Measurements from ENCODE around the gene TNC. TPM values are rescaled to one million over a fixed set of nuclear protein-coding genes. Genes with fewer than 3 reads are reported as not detected.

TNC gene
- total RNA-seq, 1 experiment from 2014 or later = 11.4 TPM

GRCh38 chr9:115103746-115104477, 14.0 kb downstream of the TNC start:
- no peaks in the 10 kb centered on the region for H3K9me3 ChIP-seq
- H3K27me3 ChIP-seq (replicated peaks; ENCODE audit: control insufficient read depth, insufficient read depth, low read length) = no peaks in the 10 kb centered on the region
- Mint-ChIP-seq H3K4me1 (ENCODE audit: low read depth, unreplicated experiment) (peaks cover 17% of the 10 kb centered on the region), H3K4me3 (ENCODE audit: unreplicated experiment) (no peak overlapping the region), H3K27ac (ENCODE audit: unreplicated experiment) (no peak overlapping the region), H3K27me3 (ENCODE audit: insufficient read depth, unreplicated experiment) (no peaks in the 10 kb centered on the region), H3K9me3 (ENCODE audit: unreplicated experiment) (no peaks in the 10 kb centered on the region), H3K36me3 (ENCODE audit: insufficient read depth, unreplicated experiment) (no peaks in the 10 kb centered on the region)
- no peak for DNase-seq
- no TSS peak for BruUV-seq (replicated peaks)
- intact Hi-C loops (cut with micrococcal nuclease; ENCODE audit: unreplicated experiment) = no loop called here
- ChIA-PET POLR2A (no interaction called here), CTCF (no interaction called here)
- no peaks in the 10 kb centered on the region for H3K36me3 ChIP-seq (ENCODE audit: control insufficient read depth, insufficient read depth, low read length)
- no peak overlapping the region for H3K4me3 ChIP-seq (ENCODE audit: low read depth, low read length)
- H3K4me1 ChIP-seq = peaks cover 16% of the 10 kb centered on the region; the same call in 1 of the 2 replicates
- TF ChIP-seq CTCF (IDR thresholded peaks at IDR 0.05; ENCODE audit: insufficient read depth in 1 of 2, low read depth in 1 of 2, low read length in 1 of 2, severe bottlenecking in 1 of 2, unreplicated experiment in 1 of 2) = no peak

- no peaks in the 10 kb centered on the region for H3K27me3 Mint-ChIP-seq (ENCODE audit: insufficient read depth, unreplicated experiment)
- Histone ChIP-seq H3K4me1 (0 out of 2 replicates have a peak, but pooled peaks cover under 1% of the 10 kb centered on the region), H3K27me3 (replicated peaks; ENCODE audit: control insufficient read depth, insufficient read depth, low read length) (no peaks in the 10 kb centered on the region), H3K4me3 (ENCODE audit: low read depth, low read length) (no peak overlapping the region), H3K9me3 (no peaks in the 10 kb centered on the region), H3K36me3 (ENCODE audit: control insufficient read depth, insufficient read depth, low read length) (no peaks in the 10 kb centered on the region)
- no TSS peak for BruUV-seq (replicated peaks)
- no peaks in the 10 kb centered on the region for H3K36me3 Mint-ChIP-seq (ENCODE audit: insufficient read depth, unreplicated experiment)
- no peak for TF ChIP-seq CTCF (IDR thresholded peaks at IDR 0.05; ENCODE audit: insufficient read depth in 1 of 2, low read depth in 1 of 2, low read length in 1 of 2, severe bottlenecking in 1 of 2, unreplicated experiment in 1 of 2)
- CTCF ChIA-PET = no interaction called here
- no peak for DNase-seq
- no peaks in the 10 kb centered on the region for H3K9me3 Mint-ChIP-seq (ENCODE audit: unreplicated experiment)
- intact Hi-C loops (cut with micrococcal nuclease; ENCODE audit: unreplicated experiment) = no loop called here
- H3K4me3 Mint-ChIP-seq (ENCODE audit: unreplicated experiment) = no peak overlapping the region
- H3K27ac Mint-ChIP-seq (ENCODE audit: unreplicated experiment) = no peak overlapping the region
- no peaks in the 10 kb centered on the region for H3K4me1 Mint-ChIP-seq (ENCODE audit: low read depth, unreplicated experiment)
- POLR2A ChIA-PET = no interaction called here
Observed at GRCh38 chr9:115099901-115100300, 18.1 kb downstream of the TNC start.

GRCh38 chr9:115098226-115098965, 19.6 kb downstream of the TNC start:
- H3K4me1 Mint-ChIP-seq (ENCODE audit: low read depth, unreplicated experiment) = no peaks in the 10 kb centered on the region
- CTCF ChIA-PET = no interaction called here

More at GRCh38 chr9:115098226-115098965, 19.6 kb downstream of the TNC start:
- no peak for DNase-seq
- Mint-ChIP-seq H3K36me3 (ENCODE audit: insufficient read depth, unreplicated experiment) (no peaks in the 10 kb centered on the region), H3K27me3 (ENCODE audit: insufficient read depth, unreplicated experiment) (no peaks in the 10 kb centered on the region), H3K4me3 (ENCODE audit: unreplicated experiment) (no peak overlapping the region), H3K9me3 (ENCODE audit: unreplicated experiment) (no peaks in the 10 kb centered on the region), H3K27ac (ENCODE audit: unreplicated experiment) (no peak overlapping the region)
- Histone ChIP-seq H3K4me1 (no peaks in the 10 kb centered on the region), H3K9me3 (no peaks in the 10 kb centered on the region), H3K27me3 (replicated peaks; ENCODE audit: control insufficient read depth, insufficient read depth, low read length) (no peaks in the 10 kb centered on the region), H3K36me3 (ENCODE audit: control insufficient read depth, insufficient read depth, low read length) (no peaks in the 10 kb centered on the region), H3K4me3 (ENCODE audit: low read depth, low read length) (no peak overlapping the region)
- POLR2A ChIA-PET = no interaction called here
- intact Hi-C loops (cut with micrococcal nuclease; ENCODE audit: unreplicated experiment) = no loop called here
- no peak for TF ChIP-seq CTCF (IDR thresholded peaks at IDR 0.05; ENCODE audit: insufficient read depth in 1 of 2, low read depth in 1 of 2, low read length in 1 of 2, severe bottlenecking in 1 of 2, unreplicated experiment in 1 of 2)
- BruUV-seq (replicated peaks) = no TSS peak
